Activated T-helper 9 cell treated with anti-CD3 and anti-CD28 coated beads, Interleukin-2, amount 50 U/mL, for 16 hours (primary cell): ENCODE measurements around the gene GSX1.
A peak's percentile ranks its signal among the peaks of the same experiment; 100 is the strongest.
"Not testable (repeated sequence)": the region's sequence is repeated elsewhere in the genome, so short reads cannot be mapped to it uniquely, and the experiment has no call there.

Source experiments
- DNase-seq: peaks from one replicate; pipeline ENCODE4 v3.0.0-alpha.2; 2020; ENCODE audit warnings: low read depth

GSX1 gene

GRCh38 chr13:27794921-27795717 lies 2.8 kb downstream of the GSX1 start:
- no peak for DNase-seq

- DNase-seq: no peak
Measured at GRCh38 chr13:27795718-27796019, 3.4 kb downstream of the GSX1 start.

GRCh38 chr13:27796544-27797227 lies 4.4 kb downstream of the GSX1 start:
- DNase-seq: no peak

- DNase-seq: no peak
Measured at GRCh38 chr13:27797228-27797624, 4.9 kb downstream of the GSX1 start.

GRCh38 chr13:27806744-27807387 lies 14.6 kb downstream of the GSX1 start:
- no peak for DNase-seq

GRCh38 chr13:27808851-27809550 lies 16.7 kb downstream of the GSX1 start:
- no peak for DNase-seq

- DNase-seq: no peak
Measured at GRCh38 chr13:27810009-27810408, 17.7 kb downstream of the GSX1 start.

GRCh38 chr13:27810461-27810860 lies 18.2 kb downstream of the GSX1 start:
- no peak for DNase-seq

GRCh38 chr13:27813826-27814225 lies 21.5 kb downstream of the GSX1 start:
- DNase-seq: no peak

- DNase-seq: not testable (repeated sequence)
Measured at GRCh38 chr13:27817832-27818231, 25.5 kb downstream of the GSX1 start.

GRCh38 chr13:27820524-27821482 lies 28.5 kb downstream of the GSX1 start:
- DNase-seq: no peak

GRCh38 chr13:27821566-27821965 lies 29.3 kb downstream of the GSX1 start:
- no peak for DNase-seq

- DNase-seq: no peak
Measured at GRCh38 chr13:27822258-27822872, 30.1 kb downstream of the GSX1 start.

- DNase-seq: no peak
Measured at GRCh38 chr13:27822873-27823311, 30.6 kb downstream of the GSX1 start.

GRCh38 chr13:27824121-27824520 lies 31.8 kb downstream of the GSX1 start:
- no peak for DNase-seq

GRCh38 chr13:27825072-27825471 lies 32.8 kb downstream of the GSX1 start:
- no peak for DNase-seq

- peak; percentile 51 for DNase-seq
Measured at GRCh38 chr13:27826379-27827353, 34.4 kb downstream of the GSX1 start.

GRCh38 chr13:27827646-27828045 lies 35.4 kb downstream of the GSX1 start:
- no peak for DNase-seq

GRCh38 chr13:27830010-27830409 lies 37.7 kb downstream of the GSX1 start:
- peak; percentile 33 for DNase-seq

GRCh38 chr13:27833206-27833605 lies 40.9 kb downstream of the GSX1 start:
- DNase-seq: no peak
